Esophagus muscularis mucosa (tissue), 3 donors: ENCODE data around the gene B4GALT1.
A peak's percentile ranks its signal among the peaks of the same experiment; 100 is the strongest.

Source experiments
- POLR2A ChIP-seq: fragments of 450-650 bp; IDR thresholded peaks from one replicate; pipeline ENCODE4 v1.6.1; 2017; ENCODE audit warnings: antibody characterized with exemption, moderate library complexity, mild to moderate bottlenecking, low read depth
- POLR2AphosphoS5 ChIP-seq, 2 donors: sonication (generic); formaldehyde crosslinking; IDR thresholded peaks; one replicate each; pipeline ENCODE4 v1.6.1; 2017; ENCODE audit warnings: antibody characterized with exemption in 2 of 2
- TF ChIP-seq, protein P1 (sequence below), 3 experiments: fragments of 200-600 bp in 2 of 3; fragments of 450-650 bp in 1 of 3; sonication (generic) in 2 of 3; IDR thresholded peaks; one replicate each; pipeline ENCODE4 v1.5.1; 2017 to 2019; ENCODE audit warnings: antibody characterized with exemption in 3 of 3, mild to moderate bottlenecking in 2 of 3, moderate library complexity in 1 of 3

DNA sequence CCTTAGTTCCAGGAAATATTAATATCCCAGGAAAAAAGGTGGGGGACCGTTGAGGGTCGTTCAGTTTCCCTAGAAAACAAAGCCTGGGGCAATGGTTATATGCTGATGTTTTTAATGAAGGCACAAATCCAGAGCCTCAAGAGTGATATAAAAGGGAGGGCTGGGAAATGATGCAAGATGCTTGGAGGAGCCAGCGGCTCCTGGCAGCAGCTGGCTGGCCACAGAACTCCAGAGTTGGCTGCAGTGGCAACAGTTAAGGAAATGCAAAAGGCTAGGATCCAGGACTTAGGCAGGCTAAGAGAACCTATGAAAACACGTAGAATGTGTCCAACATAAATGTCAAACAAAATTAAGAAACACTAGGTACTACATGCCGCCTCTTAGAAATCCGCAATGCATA is 31.0 kb upstream of the B4GALT1 start:
- TF ChIP-seq, protein P1, sequence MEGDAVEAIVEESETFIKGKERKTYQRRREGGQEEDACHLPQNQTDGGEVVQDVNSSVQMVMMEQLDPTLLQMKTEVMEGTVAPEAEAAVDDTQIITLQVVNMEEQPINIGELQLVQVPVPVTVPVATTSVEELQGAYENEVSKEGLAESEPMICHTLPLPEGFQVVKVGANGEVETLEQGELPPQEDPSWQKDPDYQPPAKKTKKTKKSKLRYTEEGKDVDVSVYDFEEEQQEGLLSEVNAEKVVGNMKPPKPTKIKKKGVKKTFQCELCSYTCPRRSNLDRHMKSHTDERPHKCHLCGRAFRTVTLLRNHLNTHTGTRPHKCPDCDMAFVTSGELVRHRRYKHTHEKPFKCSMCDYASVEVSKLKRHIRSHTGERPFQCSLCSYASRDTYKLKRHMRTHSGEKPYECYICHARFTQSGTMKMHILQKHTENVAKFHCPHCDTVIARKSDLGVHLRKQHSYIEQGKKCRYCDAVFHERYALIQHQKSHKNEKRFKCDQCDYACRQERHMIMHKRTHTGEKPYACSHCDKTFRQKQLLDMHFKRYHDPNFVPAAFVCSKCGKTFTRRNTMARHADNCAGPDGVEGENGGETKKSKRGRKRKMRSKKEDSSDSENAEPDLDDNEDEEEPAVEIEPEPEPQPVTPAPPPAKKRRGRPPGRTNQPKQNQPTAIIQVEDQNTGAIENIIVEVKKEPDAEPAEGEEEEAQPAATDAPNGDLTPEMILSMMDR (IDR thresholded peaks at IDR 0.05), result no peak
- TF ChIP-seq POLR2A (no peak), POLR2AphosphoS5 (IDR thresholded peaks at IDR 0.05) (peak; percentile 24 to 28)
